GM12873 (cell line): ENCODE data around the gene ITCH.

Source experiments
- CTCF ChIP-seq: IDR thresholded peaks from 2 replicates; pipeline ENCODE4 v1.5.1; 2012; ENCODE audit warnings: low read depth, mild to moderate bottlenecking, moderate library complexity, low read length, control low read depth; ENCODE audit not compliant: insufficient read depth; ENCODE audit errors: missing control alignments

Gene ITCH

GRCh38 chr20:34370062-34370461, 7.0 kb downstream of the ITCH start:
- no peak for TF ChIP-seq CTCF

- no peak for TF ChIP-seq CTCF
Observed at GRCh38 chr20:34373445-34373844, 10.4 kb downstream of the ITCH start.

- TF ChIP-seq CTCF = no peak
Observed at GRCh38 chr20:34374209-34374760, 11.2 kb downstream of the ITCH start.

- no peak for TF ChIP-seq CTCF
Observed at GRCh38 chr20:34375977-34376430, 12.9 kb downstream of the ITCH start.

- no peak for TF ChIP-seq CTCF
Observed at GRCh38 chr20:34377072-34377847, 14.2 kb downstream of the ITCH start.

GRCh38 chr20:34382174-34382573, 19.1 kb downstream of the ITCH start:
- no peak for TF ChIP-seq CTCF

- TF ChIP-seq CTCF = no peak
Observed at GRCh38 chr20:34385464-34385863, 22.4 kb downstream of the ITCH start.
